GM21367 (cell line): ENCODE results near the gene TTLL4.
"Not testable (repeated sequence)": the region's sequence is repeated elsewhere in the genome, so short reads cannot be mapped to it uniquely, and the experiment has no call there.

Source experiments
- ATAC-seq: cut with Tn5 transposase; IDR thresholded peaks from one replicate; pipeline ENCODE4 v1.9.1; 2021; ENCODE audit not compliant: unreplicated experiment

The TTLL4 gene

GRCh38 chr2:218745160-218745558 lies 34.5 kb downstream of the TTLL4 start:
- ATAC-seq, result no peak

GRCh38 chr2:218745559-218746469 lies 35.2 kb downstream of the TTLL4 start:
- ATAC-seq, result no peak

- ATAC-seq, result no peak
These were observed 35.8 kb downstream of the TTLL4 start for GRCh38 chr2:218746470-218746795.

GRCh38 chr2:218746960-218747359 lies 36.3 kb downstream of the TTLL4 start:
- no peak for ATAC-seq

GRCh38 chr2:218748741-218749441 lies 38.3 kb downstream of the TTLL4 start:
- no peak for ATAC-seq

GRCh38 chr2:218754201-218754600 lies 43.6 kb downstream of the TTLL4 start:
- no peak for ATAC-seq

- ATAC-seq, result no peak
These were observed 44.1 kb downstream of the TTLL4 start for GRCh38 chr2:218754781-218755180.

GRCh38 chr2:218755198-218755566 lies 44.5 kb downstream of the TTLL4 start:
- ATAC-seq, result no peak

GRCh38 chr2:218755567-218756404 lies 45.2 kb downstream of the TTLL4 start:
- ATAC-seq, result no peak

GRCh38 chr2:218756599-218757377 lies 46.2 kb downstream of the TTLL4 start:
- ATAC-seq, result no peak

- ATAC-seq, result no peak
These were observed 51.2 kb downstream of the TTLL4 start for GRCh38 chr2:218761795-218762194.

GRCh38 chr2:218772759-218773158 lies 62.1 kb downstream of the TTLL4 start:
- not testable (repeated sequence) for ATAC-seq

GRCh38 chr2:218773881-218774280 lies 63.2 kb downstream of the TTLL4 start:
- ATAC-seq, result no peak

GRCh38 chr2:218776488-218776887 lies 65.9 kb downstream of the TTLL4 start:
- ATAC-seq, result no peak

GRCh38 chr2:218777276-218777990 lies 66.8 kb downstream of the TTLL4 start:
- no peak for ATAC-seq

GRCh38 chr2:218780046-218780445 lies 69.4 kb downstream of the TTLL4 start:
- no peak for ATAC-seq

GRCh38 chr2:218780851-218781690 lies 70.4 kb downstream of the TTLL4 start:
- ATAC-seq, result no peak

- ATAC-seq, result no peak
These were observed 71.3 kb downstream of the TTLL4 start, which contains the start of gene CYP27A1 for GRCh38 chr2:218781691-218782527. TSS of gene CYP27A1 (plus strand) at chr2:218782147. CDS start at chr2:218782183, 36 bp downstream.
